Fibroblast of lung (primary cell): ENCODE measurements around the gene COL4A1. TPM values are rescaled to one million over a fixed set of nuclear protein-coding genes. Genes with fewer than 3 reads are reported as not detected.
A peak's percentile ranks its signal among the peaks of the same experiment; 100 is the strongest.

Experiments used
- DNase-seq, 2 donors: peaks; one replicate each; pipeline versions ENCODE4 v3.0.0 to v3.0.0-alpha.2; 2010; ENCODE audit warnings: low read depth in 2 of 2
- H2AFZ ChIP-seq: 2 replicates; pipeline ENCODE4 v1.5.1; 2012; ENCODE audit warnings: low read length, control low read depth, inconsistent platforms
- H3K27ac ChIP-seq: 2 replicates; pipeline ENCODE4 v1.5.1; 2011; ENCODE audit warnings: low read length, control low read depth; ENCODE audit not compliant: insufficient read depth
- H3K27me3 ChIP-seq: 2 replicates; pipeline ENCODE4 v1.5.1; 2011; ENCODE audit warnings: mild to moderate bottlenecking, low read length; ENCODE audit not compliant: control insufficient read depth, insufficient read depth
- H3K36me3 ChIP-seq: 2 replicates; pipeline ENCODE4 v1.5.1; 2011; ENCODE audit warnings: low read length; ENCODE audit not compliant: control insufficient read depth, insufficient read depth
- H3K4me1 ChIP-seq: 2 replicates; pipeline ENCODE4 v1.5.1; 2011; ENCODE audit warnings: low read length; ENCODE audit not compliant: control insufficient read depth, insufficient read depth; ENCODE audit errors: extremely low read depth
- H3K4me2 ChIP-seq: 2 replicates; pipeline ENCODE4 v1.5.1; 2011; ENCODE audit warnings: low read length, control low read depth; ENCODE audit not compliant: insufficient read depth; ENCODE audit errors: extremely low read depth
- H3K4me3 ChIP-seq, 4 experiments: fragments of 200-600 bp in 1 of 4; sonication (generic) in 1 of 4; replicated peaks in 1 of 4; 2 replicates each; pipeline ENCODE4 v1.5.1; 2011 to 2016; ENCODE audit warnings: low read length in 4 of 4, low read depth in 3 of 4, mild to moderate bottlenecking in 3 of 4, control low read depth in 2 of 4, inconsistent platforms in 1 of 4, mixed read lengths in 1 of 4; ENCODE audit not compliant: insufficient read depth in 1 of 4; ENCODE audit errors: control extremely low read depth in 1 of 4
- H3K79me2 ChIP-seq: 2 replicates; pipeline ENCODE4 v1.5.1; 2012; ENCODE audit warnings: mild to moderate bottlenecking, low read length, inconsistent platforms; ENCODE audit not compliant: control insufficient read depth, insufficient read depth
- H3K9ac ChIP-seq: 2 replicates; pipeline ENCODE4 v1.5.1; 2011; ENCODE audit warnings: mild to moderate bottlenecking, low read length, control low read depth; ENCODE audit not compliant: insufficient read depth
- H3K9me3 ChIP-seq: 2 replicates; pipeline ENCODE4 v1.5.1; 2012; ENCODE audit warnings: low read depth, low read length; ENCODE audit not compliant: control insufficient read depth, insufficient read depth
- H4K20me1 ChIP-seq: 2 replicates; pipeline ENCODE4 v1.5.1; 2011; ENCODE audit warnings: low read length; ENCODE audit not compliant: control insufficient read depth, insufficient read depth; ENCODE audit errors: extremely low read depth
- EZH2 ChIP-seq: IDR thresholded peaks from 2 replicates; pipeline ENCODE4 v1.5.1; 2012; ENCODE audit warnings: low read length, control low read depth, mild to moderate bottlenecking; ENCODE audit errors: missing control alignments
- polyA plus RNA-seq, 2 donors: library from polyadenylated mRNA; depleted of rRNA in 1 of 2; stranded (reverse) in 1 of 2; unstranded in 1 of 2; fragments of >200 nt; gene quantifications; 2 replicates each; pipeline ENCODE4 v1.2.1, GENCODE V29; 2011 to 2012; ENCODE audit warnings: missing spikeins in 1 of 2
- total RNA-seq: library from RNA; depleted of rRNA; stranded (reverse); fragments of >200 nt; gene quantifications from 2 replicates; pipeline ENCODE4 v1.2.1, GENCODE V29; 2014
- TF ChIP-seq, protein P1 (sequence below), 2 donors: IDR thresholded peaks in 1 of 2; conservative IDR thresholded peaks in 1 of 2; 1 replicate in 1 of 2; 2 replicates in 1 of 2; pipeline ENCODE4 v1.5.1; 2011 to 2012; ENCODE audit warnings: low read length in 2 of 2, control low read depth in 1 of 2, inconsistent platforms in 1 of 2, low read depth in 1 of 2, mild to moderate bottlenecking in 1 of 2

Gene COL4A1
- total and polyA plus RNA-seq, 2 donors (not counting 1 experiment from before 2014, with no cell fraction given): 34.0 to 607 TPM

DNA sequence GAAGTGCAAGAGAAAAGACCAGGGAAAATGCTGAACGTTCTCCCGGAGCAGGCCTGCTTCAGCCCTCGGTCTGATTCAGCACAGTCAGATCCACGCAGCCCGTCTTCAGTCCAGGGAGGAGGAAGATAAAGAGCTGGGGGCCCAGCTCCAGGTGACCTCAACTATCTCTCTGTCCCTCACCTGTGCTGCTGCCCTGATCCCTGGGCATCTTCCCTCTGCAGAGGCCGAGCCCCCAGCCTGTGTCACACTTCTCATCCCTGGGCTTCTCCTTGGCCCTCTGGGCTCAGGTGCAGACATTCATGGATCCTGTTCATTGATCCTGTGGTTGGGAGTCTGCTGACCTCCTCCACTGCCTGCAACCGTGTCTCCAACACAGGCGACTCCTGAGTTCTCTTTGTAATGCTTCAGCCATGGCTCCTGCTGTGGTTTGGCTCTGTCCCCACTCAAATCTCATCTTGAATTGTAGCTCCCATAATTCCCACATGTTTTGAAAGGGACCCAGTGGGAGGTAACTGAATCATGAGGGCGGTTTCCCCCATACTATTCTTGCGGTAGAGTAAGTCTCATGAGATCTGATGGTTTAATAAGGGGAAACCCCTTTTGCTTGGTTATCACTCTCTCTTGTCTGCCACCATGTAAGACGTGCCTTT is 28.0 kb upstream of the COL4A1 start:
- TF ChIP-seq, protein P1, sequence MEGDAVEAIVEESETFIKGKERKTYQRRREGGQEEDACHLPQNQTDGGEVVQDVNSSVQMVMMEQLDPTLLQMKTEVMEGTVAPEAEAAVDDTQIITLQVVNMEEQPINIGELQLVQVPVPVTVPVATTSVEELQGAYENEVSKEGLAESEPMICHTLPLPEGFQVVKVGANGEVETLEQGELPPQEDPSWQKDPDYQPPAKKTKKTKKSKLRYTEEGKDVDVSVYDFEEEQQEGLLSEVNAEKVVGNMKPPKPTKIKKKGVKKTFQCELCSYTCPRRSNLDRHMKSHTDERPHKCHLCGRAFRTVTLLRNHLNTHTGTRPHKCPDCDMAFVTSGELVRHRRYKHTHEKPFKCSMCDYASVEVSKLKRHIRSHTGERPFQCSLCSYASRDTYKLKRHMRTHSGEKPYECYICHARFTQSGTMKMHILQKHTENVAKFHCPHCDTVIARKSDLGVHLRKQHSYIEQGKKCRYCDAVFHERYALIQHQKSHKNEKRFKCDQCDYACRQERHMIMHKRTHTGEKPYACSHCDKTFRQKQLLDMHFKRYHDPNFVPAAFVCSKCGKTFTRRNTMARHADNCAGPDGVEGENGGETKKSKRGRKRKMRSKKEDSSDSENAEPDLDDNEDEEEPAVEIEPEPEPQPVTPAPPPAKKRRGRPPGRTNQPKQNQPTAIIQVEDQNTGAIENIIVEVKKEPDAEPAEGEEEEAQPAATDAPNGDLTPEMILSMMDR (conservative IDR thresholded peaks at IDR 0.05 in 1 of 2, IDR thresholded peaks at IDR 0.05 in 1 of 2; ENCODE audit: low read depth in 1 of 2, low read length in 2 of 2): no peak
- TF ChIP-seq EZH2: no peak
- Histone ChIP-seq H3K9ac (no peak overlapping the region), H3K79me2 (peaks cover 53% of the 10 kb centered on the region), H2AFZ (no peak overlapping the region), H3K36me3 (no peaks in the 10 kb centered on the region), H3K4me1 (peaks cover 36% of the 10 kb centered on the region), H3K27ac (no peak overlapping the region), H3K9me3 (no peaks in the 10 kb centered on the region), H3K4me2 (no peak overlapping the region), H3K4me3 (no peak overlapping the region), H3K27me3 (no peaks in the 10 kb centered on the region), H4K20me1 (no peaks in the 10 kb centered on the region)
- peak in 1 of 2 donors; percentile 79 for DNase-seq

DNA sequence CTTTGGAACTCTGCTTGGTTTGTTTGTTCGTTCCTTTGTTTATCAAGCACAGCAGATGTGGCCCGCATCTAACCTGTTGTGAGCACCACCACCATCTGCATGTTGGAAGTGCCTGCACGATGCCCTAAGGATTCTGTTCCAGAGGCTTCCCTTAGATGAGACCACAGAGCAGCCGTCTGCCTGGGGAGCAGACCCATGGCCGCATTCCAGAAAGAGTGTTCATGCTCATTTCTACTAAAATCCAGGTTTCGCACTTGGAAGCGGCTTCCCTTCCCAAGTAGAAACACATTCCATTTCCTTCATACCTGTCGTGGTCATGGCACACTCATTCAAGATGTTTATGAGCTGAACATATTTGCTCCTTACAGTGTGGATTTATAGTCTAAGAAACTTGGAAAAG is 27.3 kb upstream of the COL4A1 start:
- Histone ChIP-seq H3K4me1 (peaks cover 34% of the 10 kb centered on the region), H3K27ac (no peak overlapping the region), H3K4me3 (no peak overlapping the region), H3K27me3 (no peaks in the 10 kb centered on the region), H2AFZ (no peak overlapping the region), H3K9ac (no peak overlapping the region), H4K20me1 (no peaks in the 10 kb centered on the region), H3K9me3 (no peaks in the 10 kb centered on the region), H3K79me2 (peaks cover 51% of the 10 kb centered on the region), H3K36me3 (no peaks in the 10 kb centered on the region), H3K4me2 (no peak overlapping the region)
- DNase-seq: peak in 1 of 2 donors; percentile 96
- no peak for TF ChIP-seq EZH2
- TF ChIP-seq, protein P1 (conservative IDR thresholded peaks at IDR 0.05 in 1 of 2, IDR thresholded peaks at IDR 0.05 in 1 of 2; ENCODE audit: low read depth in 1 of 2, low read length in 2 of 2): no peak

DNA sequence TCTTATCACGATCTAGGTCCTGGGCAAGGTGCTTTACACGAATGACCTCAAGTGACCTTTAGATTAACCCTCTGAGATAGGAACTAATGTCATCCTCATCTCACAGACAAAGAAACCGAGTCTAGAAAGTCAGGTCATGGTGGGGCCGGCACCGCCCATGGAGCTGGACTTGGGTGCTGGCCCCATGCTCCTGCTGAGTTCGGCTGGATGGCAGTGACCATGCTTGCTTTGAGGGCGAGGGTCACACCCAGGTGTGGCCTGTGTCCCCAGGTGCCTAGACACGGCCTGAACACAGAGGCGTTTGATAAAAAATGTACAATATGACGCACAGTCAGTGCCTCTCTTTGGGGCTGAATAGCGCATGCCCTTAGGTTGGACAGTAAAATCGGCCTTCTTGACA is 26.9 kb upstream of the COL4A1 start:
- no peaks in the 10 kb centered on the region for H3K27me3 ChIP-seq
- H3K36me3 ChIP-seq: no peaks in the 10 kb centered on the region
- TF ChIP-seq EZH2: no peak
- TF ChIP-seq, protein P1 (conservative IDR thresholded peaks at IDR 0.05 in 1 of 2, IDR thresholded peaks at IDR 0.05 in 1 of 2; ENCODE audit: low read depth in 1 of 2, low read length in 2 of 2): no peak
- no peak overlapping the region for H3K9ac ChIP-seq
- H4K20me1 ChIP-seq: no peaks in the 10 kb centered on the region
- peaks cover 50% of the 10 kb centered on the region for H3K79me2 ChIP-seq
- no peak overlapping the region for H3K27ac ChIP-seq
- H3K4me3 ChIP-seq: no peak overlapping the region
- H3K4me1 ChIP-seq: peaks cover 33% of the 10 kb centered on the region
- no peak overlapping the region for H2AFZ ChIP-seq
- H3K4me2 ChIP-seq: no peak overlapping the region
- H3K9me3 ChIP-seq: no peaks in the 10 kb centered on the region
- no peak for DNase-seq
